HG03571 (cell line): Measurements from ENCODE around the gene PLEK.
A peak's percentile ranks its signal among the peaks of the same experiment; 100 is the strongest.

ENCODE experiments used
- ATAC-seq: cut with Tn5 transposase; IDR thresholded peaks from one replicate; pipeline ENCODE4 v1.9.1; 2021; ENCODE audit not compliant: unreplicated experiment

Gene PLEK

GRCh38 chr2:68414452-68414851 lies 49.4 kb downstream of the PLEK start:
- ATAC-seq: no peak

- no peak for ATAC-seq
Observed at GRCh38 chr2:68414876-68415275, 49.8 kb downstream of the PLEK start.

- ATAC-seq: no peak
Observed at GRCh38 chr2:68415521-68415920, 50.4 kb downstream of the PLEK start.

GRCh38 chr2:68416081-68416675 lies 51.1 kb downstream of the PLEK start:
- ATAC-seq: no peak

- ATAC-seq: no peak
Observed at GRCh38 chr2:68417926-68418325, 52.8 kb downstream of the PLEK start.

GRCh38 chr2:68418419-68418818 lies 53.3 kb downstream of the PLEK start:
- ATAC-seq: no peak

GRCh38 chr2:68418855-68419254 lies 53.8 kb downstream of the PLEK start:
- ATAC-seq: no peak

GRCh38 chr2:68420254-68420910 lies 55.3 kb downstream of the PLEK start:
- ATAC-seq: no peak

- peak; percentile 78 for ATAC-seq
Observed at GRCh38 chr2:68423966-68424650, 59.0 kb downstream of the PLEK start.

- ATAC-seq: no peak
Observed at GRCh38 chr2:68425503-68425902, 60.4 kb downstream of the PLEK start.

- no peak for ATAC-seq
Observed at GRCh38 chr2:68426446-68426845, 61.4 kb downstream of the PLEK start.

GRCh38 chr2:68426848-68427579 lies 61.9 kb downstream of the PLEK start:
- ATAC-seq: peak; percentile 18

- ATAC-seq: no peak
Observed at GRCh38 chr2:68428126-68428525, 63.0 kb downstream of the PLEK start.

GRCh38 chr2:68428746-68429145 lies 63.7 kb downstream of the PLEK start:
- ATAC-seq: no peak

- ATAC-seq: no peak
Observed at GRCh38 chr2:68429311-68429826, 64.3 kb downstream of the PLEK start.

GRCh38 chr2:68431316-68431972 lies 66.4 kb downstream of the PLEK start:
- no peak for ATAC-seq

GRCh38 chr2:68432696-68433658 lies 67.9 kb downstream of the PLEK start:
- ATAC-seq: no peak

- ATAC-seq: no peak
Observed at GRCh38 chr2:68434981-68435380, 69.9 kb downstream of the PLEK start.

GRCh38 chr2:68435615-68436014 lies 70.5 kb downstream of the PLEK start:
- ATAC-seq: no peak

GRCh38 chr2:68436270-68436669 lies 71.2 kb downstream of the PLEK start:
- no peak for ATAC-seq
